ENCODE measurements around the gene SFT2D1.

GRCh38 chr6:166282394-166283032 lies 59.8 kb downstream of the SFT2D1 start:
- no peak for TF ChIP-seq SMAD3 (CRISPR knock-in tag; conservative IDR thresholded peaks at IDR 0.05)
- TF ChIP-seq EP300 (IDR thresholded peaks at IDR 0.05; ENCODE audit: low read length): no peak
- no peak for TF ChIP-seq RNF2 (IDR thresholded peaks at IDR 0.05)
